ENCODE results near the gene PIGH.
"Not testable (repeated sequence)": the region's sequence is repeated elsewhere in the genome, so short reads cannot be mapped to it uniquely, and the experiment has no call there.

- TF ChIP-seq SREBF2 (IDR thresholded peaks at IDR 0.05); RFX5 (IDR thresholded peaks at IDR 0.05); RNF2 (IDR thresholded peaks at IDR 0.05; ENCODE audit: borderline replicate concordance, low read depth); NR3C1 (IDR thresholded peaks at IDR 0.05); CTCF (IDR thresholded peaks at IDR 0.05); REST (IDR thresholded peaks at IDR 0.05); EP300 (IDR thresholded peaks at IDR 0.05); GATA3 (IDR thresholded peaks at IDR 0.05; ENCODE audit: borderline replicate concordance); POLR2A (IDR thresholded peaks at IDR 0.05; ENCODE audit: low read length); HOXA7 (CRISPR knock-in tag; IDR thresholded peaks at IDR 0.05); EHMT2 (IDR thresholded peaks at IDR 0.05; ENCODE audit: low read depth); HMGXB4 (CRISPR knock-in tag; IDR thresholded peaks at IDR 0.05; ENCODE audit: borderline replicate concordance): not testable (repeated sequence)
Observed at GRCh38 chr14:67626131-67626530, 26.1 kb upstream of the PIGH start.
